Nephron progenitor cell (in vitro differentiated cells): ENCODE data around the gene ROBO4.

Experiments used
- DNase-seq: peaks from one replicate; pipeline ENCODE4 v3.0.0; 2021
- H3K27ac Mint-ChIP-seq: 2 replicates; pipeline ENCODE4 v1.8.0; 2021; ENCODE audit warnings: mild to moderate bottlenecking, moderate library complexity, mixed read lengths
- H3K27me3 Mint-ChIP-seq: 2 replicates; pipeline ENCODE4 v1.8.0; 2021; ENCODE audit warnings: mild to moderate bottlenecking, low read depth, mixed read lengths; ENCODE audit not compliant: poor library complexity
- H3K36me3 Mint-ChIP-seq: 2 replicates; pipeline ENCODE4 v1.8.0; 2021; ENCODE audit warnings: low read depth, mixed read lengths
- H3K4me1 Mint-ChIP-seq: 2 replicates; pipeline ENCODE4 v1.8.0; 2021; ENCODE audit warnings: mixed read lengths
- H3K4me3 Mint-ChIP-seq: 2 replicates; pipeline ENCODE4 v1.8.0; 2021; ENCODE audit warnings: mild to moderate bottlenecking, moderate library complexity, mixed read lengths
- H3K9me3 Mint-ChIP-seq: 2 replicates; pipeline ENCODE4 v1.8.0; 2021; ENCODE audit warnings: mild to moderate bottlenecking, moderate library complexity, mixed read lengths
- CTCF ChIP-seq: fragments of 200-600 bp; sonication (generic); IDR thresholded peaks from 2 replicates; pipeline ENCODE4 v1.5.0; 2021; ENCODE audit warnings: antibody characterized with exemption

The ROBO4 gene

GRCh38 chr11:124875943-124876817 lies 21.5 kb downstream of the ROBO4 start:
- peaks cover 62% of the 10 kb centered on the region for H3K27me3 Mint-ChIP-seq
- H3K9me3 Mint-ChIP-seq = no peaks in the 10 kb centered on the region
- no peaks in the 10 kb centered on the region for H3K36me3 Mint-ChIP-seq
- peak overlapping the region; percentile 82 for H3K4me3 Mint-ChIP-seq
- H3K27ac Mint-ChIP-seq = peak overlapping the region; percentile 74
- DNase-seq = peak; percentile 88
- peaks cover 29% of the 10 kb centered on the region for H3K4me1 Mint-ChIP-seq
- peak; percentile 52 for TF ChIP-seq CTCF

- H3K27me3 Mint-ChIP-seq = peaks cover 70% of the 10 kb centered on the region
- H3K27ac Mint-ChIP-seq = no peak overlapping the region
- H3K36me3 Mint-ChIP-seq = no peaks in the 10 kb centered on the region
- TF ChIP-seq CTCF = no peak
- no peaks in the 10 kb centered on the region for H3K9me3 Mint-ChIP-seq
- H3K4me1 Mint-ChIP-seq = peaks cover 21% of the 10 kb centered on the region
- no peak for DNase-seq
- peak overlapping the region; percentile 82 for H3K4me3 Mint-ChIP-seq
Measured at GRCh38 chr11:124875401-124875800, 22.3 kb downstream of the ROBO4 start.

GRCh38 chr11:124874571-124875255 lies 23.0 kb downstream of the ROBO4 start:
- H3K4me3 Mint-ChIP-seq = no peak overlapping the region
- H3K36me3 Mint-ChIP-seq = no peaks in the 10 kb centered on the region
- H3K4me1 Mint-ChIP-seq = peaks cover 19% of the 10 kb centered on the region
- no peaks in the 10 kb centered on the region for H3K9me3 Mint-ChIP-seq
- DNase-seq = no peak
- no peak for TF ChIP-seq CTCF
- H3K27me3 Mint-ChIP-seq = peaks cover 77% of the 10 kb centered on the region
- no peak overlapping the region for H3K27ac Mint-ChIP-seq

GRCh38 chr11:124873951-124874350 lies 23.7 kb downstream of the ROBO4 start:
- Mint-ChIP-seq H3K36me3 (no peaks in the 10 kb centered on the region), H3K4me1 (peaks cover 24% of the 10 kb centered on the region), H3K4me3 (no peak overlapping the region), H3K27ac (no peak overlapping the region), H3K9me3 (no peaks in the 10 kb centered on the region), H3K27me3 (peaks cover 79% of the 10 kb centered on the region)
- DNase-seq = no peak
- TF ChIP-seq CTCF = no peak

GRCh38 chr11:124872741-124873140 lies 24.9 kb downstream of the ROBO4 start:
- Mint-ChIP-seq H3K27ac (no peak overlapping the region), H3K4me3 (no peak overlapping the region), H3K27me3 (peaks cover 88% of the 10 kb centered on the region), H3K4me1 (peaks cover 30% of the 10 kb centered on the region), H3K36me3 (no peaks in the 10 kb centered on the region), H3K9me3 (no peaks in the 10 kb centered on the region)
- no peak for DNase-seq
- TF ChIP-seq CTCF = no peak
